Osteoblast (primary cell): Measurements from ENCODE around the gene CSPG4. TPM values are rescaled to one million over a fixed set of nuclear protein-coding genes. Genes with fewer than 3 reads are reported as not detected.

Source experiments
- DNase-seq: peaks from one replicate; pipeline ENCODE4 v3.0.0; 2011; ENCODE audit warnings: low spot score, mixed read lengths; ENCODE audit not compliant: insufficient read length; ENCODE audit errors: missing footprints
- H2AFZ ChIP-seq: 2 replicates; pipeline ENCODE4 v1.6.0; 2011; ENCODE audit warnings: mild to moderate bottlenecking, low read length
- H3K27ac ChIP-seq: 2 replicates; pipeline ENCODE4 v1.5.1; 2011; ENCODE audit warnings: mild to moderate bottlenecking, low read depth, low read length, moderate library complexity
- H3K27me3 ChIP-seq: 2 replicates; pipeline ENCODE4 v1.6.0; 2012; ENCODE audit warnings: mild to moderate bottlenecking, control low read depth, inconsistent platforms, low read length, moderate library complexity; ENCODE audit not compliant: insufficient read depth
- H3K36me3 ChIP-seq: 2 replicates; pipeline ENCODE4 v1.5.1; 2011; ENCODE audit warnings: mild to moderate bottlenecking, low read length, control low read depth, moderate library complexity; ENCODE audit not compliant: insufficient read depth
- H3K4me1 ChIP-seq: 2 replicates; pipeline ENCODE4 v1.5.1; 2011; ENCODE audit warnings: mild to moderate bottlenecking, low read length, control low read depth, moderate library complexity; ENCODE audit not compliant: insufficient read depth
- H3K4me2 ChIP-seq: 2 replicates; pipeline ENCODE4 v1.6.0; 2011; ENCODE audit warnings: mild to moderate bottlenecking, low read length; ENCODE audit not compliant: insufficient read depth
- H3K4me3 ChIP-seq: fragments of 200-600 bp; sonication (generic); 3 replicates; pipeline ENCODE4 v1.5.1; 2012; ENCODE audit warnings: mild to moderate bottlenecking, low read length, inconsistent platforms; ENCODE audit not compliant: insufficient read depth
- H3K79me2 ChIP-seq: 2 replicates; pipeline ENCODE4 v1.6.0; 2012; ENCODE audit warnings: mild to moderate bottlenecking, low read length, control low read depth, inconsistent platforms; ENCODE audit not compliant: insufficient read depth
- H3K9me3 ChIP-seq: 2 replicates; pipeline ENCODE4 v1.5.1; 2011; ENCODE audit warnings: low read depth, low read length, control low read depth
- H4K20me1 ChIP-seq: 2 replicates; pipeline ENCODE4 v1.6.0; 2012; ENCODE audit warnings: mild to moderate bottlenecking, low read length, control low read depth; ENCODE audit not compliant: insufficient read depth
- total RNA-seq: library from RNA; depleted of rRNA; stranded (reverse); fragments of >200 nt; gene quantifications from 2 replicates; pipeline ENCODE4 v1.2.3, GENCODE V29; 2012
- TF ChIP-seq, protein P1 (sequence below): IDR thresholded peaks from 2 replicates; pipeline ENCODE4 v1.5.1; 2011; ENCODE audit warnings: mild to moderate bottlenecking, low read depth, low read length, moderate library complexity; ENCODE audit errors: extremely low read depth

CSPG4 gene
- total RNA-seq, 1 donor, result 20.3 TPM

DNA sequence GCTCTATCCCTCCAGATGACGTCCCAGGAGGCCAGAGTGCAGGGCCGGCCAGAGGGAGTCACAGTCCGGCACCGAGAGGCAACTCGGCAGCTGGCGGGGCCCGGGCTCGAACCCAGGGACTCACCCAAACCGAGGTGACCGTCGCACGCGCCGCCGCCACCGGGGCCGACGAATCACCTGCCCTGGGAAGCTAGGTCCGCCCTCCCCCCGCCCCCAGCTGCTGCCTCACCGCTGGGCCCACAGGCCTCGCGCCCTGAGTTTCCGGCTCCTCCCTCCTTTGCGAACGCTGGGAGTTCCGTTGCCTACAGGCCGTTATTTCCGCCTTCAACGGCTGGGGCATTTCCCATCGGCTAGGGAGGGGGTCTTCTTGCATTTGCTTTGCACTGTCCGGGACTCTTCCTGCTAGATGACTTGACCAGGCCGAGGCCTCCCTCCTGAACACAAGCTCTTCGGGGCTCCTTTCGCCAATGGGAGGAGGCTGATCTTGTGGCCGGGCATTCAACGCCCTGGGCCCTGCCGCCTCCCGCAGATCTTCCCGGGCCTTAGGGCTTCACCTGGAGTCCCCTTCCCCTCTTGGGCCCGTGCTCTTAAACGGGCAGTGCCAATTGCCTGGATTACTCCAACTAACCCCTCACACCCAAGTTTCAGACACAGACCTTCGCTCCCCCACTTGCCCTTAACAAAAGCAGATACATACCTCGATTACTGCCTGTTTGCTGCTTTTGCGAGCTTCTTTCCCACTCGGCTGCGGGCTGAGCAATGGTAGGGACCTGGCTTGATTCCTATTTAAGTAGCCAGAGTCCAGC lies 86.9 kb downstream of the CSPG4 start, which contains the start of gene SNUPN:
TSS of gene SNUPN (minus strand) at position 184 of the 806 bp plus-strand sequence. CDS start 4,674 bp downstream, outside the sequence.
- Histone ChIP-seq H3K79me2 (peaks cover 17% of the 10 kb centered on the region), H3K4me2 (peak within 1 kb of the TSS; percentile 66), H3K27ac (peak within 1 kb of the TSS; percentile 75), H3K27me3 (no peaks in the 10 kb centered on the region), H3K36me3 (no peaks in the 10 kb centered on the region), H3K9me3 (no peaks in the 10 kb centered on the region), H2AFZ (peak within 1 kb of the TSS; percentile 97), H3K4me1 (peaks cover 14% of the 10 kb centered on the region), H4K20me1 (no peaks in the 10 kb centered on the region), H3K4me3 (peak within 1 kb of the TSS; percentile 99)
- TF ChIP-seq, protein P1, sequence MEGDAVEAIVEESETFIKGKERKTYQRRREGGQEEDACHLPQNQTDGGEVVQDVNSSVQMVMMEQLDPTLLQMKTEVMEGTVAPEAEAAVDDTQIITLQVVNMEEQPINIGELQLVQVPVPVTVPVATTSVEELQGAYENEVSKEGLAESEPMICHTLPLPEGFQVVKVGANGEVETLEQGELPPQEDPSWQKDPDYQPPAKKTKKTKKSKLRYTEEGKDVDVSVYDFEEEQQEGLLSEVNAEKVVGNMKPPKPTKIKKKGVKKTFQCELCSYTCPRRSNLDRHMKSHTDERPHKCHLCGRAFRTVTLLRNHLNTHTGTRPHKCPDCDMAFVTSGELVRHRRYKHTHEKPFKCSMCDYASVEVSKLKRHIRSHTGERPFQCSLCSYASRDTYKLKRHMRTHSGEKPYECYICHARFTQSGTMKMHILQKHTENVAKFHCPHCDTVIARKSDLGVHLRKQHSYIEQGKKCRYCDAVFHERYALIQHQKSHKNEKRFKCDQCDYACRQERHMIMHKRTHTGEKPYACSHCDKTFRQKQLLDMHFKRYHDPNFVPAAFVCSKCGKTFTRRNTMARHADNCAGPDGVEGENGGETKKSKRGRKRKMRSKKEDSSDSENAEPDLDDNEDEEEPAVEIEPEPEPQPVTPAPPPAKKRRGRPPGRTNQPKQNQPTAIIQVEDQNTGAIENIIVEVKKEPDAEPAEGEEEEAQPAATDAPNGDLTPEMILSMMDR, result no peak
- DNase-seq, result peak; percentile 97

Other genes with a start within 250 kb of the CSPG4 start
- gene PTPN9, start 133.5 kb downstream of the CSPG4 start, total RNA-seq, result 23.9 and 24.2 TPM in 2 replicates
- gene SNUPN, start 87.1 kb downstream of the CSPG4 start, total RNA-seq, result 30.4 and 30.9 TPM in 2 replicates
- gene IMP3, start 72.6 kb downstream of the CSPG4 start, total RNA-seq, result 46.6 and 64.4 TPM in 2 replicates
- 38.0 and 39.8 TPM in 2 replicates for gene SNX33, start 64.9 kb downstream of the CSPG4 start, total RNA-seq
- 66.2 and 67.2 TPM in 2 replicates for gene UBE2Q2, start 130.6 kb upstream of the CSPG4 start, total RNA-seq
- 27.1 and 27.4 TPM in 2 replicates for gene FBXO22, start 191.0 kb upstream of the CSPG4 start, total RNA-seq